ENCODE data around the gene SLC25A21. TPM values are rescaled to one million over a fixed set of nuclear protein-coding genes. Genes with fewer than 3 reads are reported as not detected.

SLC25A21 gene
- total and polyA plus RNA-seq, 10 of the 15 experiments (the other 5 are each of a cell fraction or from before 2014, with no cell fraction given): 0.06 to 0.72 (median 0.17) TPM; not detected in 3

GRCh38 chr14:36683083-36683724, 489.2 kb downstream of the SLC25A21 start:
- BruUV-seq (replicated peaks): no TSS peak
- no peak overlapping the region for H3K4me3 ChIP-seq
- no peaks in the 10 kb centered on the region for H3K4me1 ChIP-seq (ENCODE audit: control insufficient read depth, insufficient read depth, low read length)
- CTCF ChIA-PET: interaction anchor here (1.3 kb wide), 1 partner anchor 64 kb away, joined by 3 read pairs; no protein-coding TSS in a partner anchor
- FAIRE-seq: no peak
- SMC1A ChIA-PET (ENCODE audit: uncharacterized antibody, unreplicated experiment): interaction anchor here (1.0 to 1.1 kb wide), 2 partner anchors 19 to 148 kb away, joined by 3 read pairs; no protein-coding TSS in a partner anchor
- H3K9me3 ChIP-seq (replicated peaks; ENCODE audit: control insufficient read depth, insufficient read depth, low read length): no peaks in the 10 kb centered on the region
- RAD21 ChIA-PET (ENCODE audit: unreplicated experiment): no interaction called here
- H2AFZ ChIP-seq (ENCODE audit: control insufficient read depth, low read depth, low read length): no peak overlapping the region
- ATAC-seq: no peak
- H3K9ac ChIP-seq (ENCODE audit: control insufficient read depth, insufficient read depth, low read length): no peak overlapping the region
- H4K20me1 ChIP-seq (ENCODE audit: control insufficient read depth, insufficient read depth): no peaks in the 10 kb centered on the region
- TF ChIP-seq MYC (IDR thresholded peaks at IDR 0.05; ENCODE audit: insufficient read depth, insufficient read length, insufficient replicate concordance, low read length, severe bottlenecking): no peak
- no peak for TF ChIP-seq KLF5 (IDR thresholded peaks at IDR 0.05; ENCODE audit: partially characterized antibody)
- no peak for TF ChIP-seq STAT1 (conservative IDR thresholded peaks at IDR 0.05)
- TF ChIP-seq STAT3 (IDR thresholded peaks at IDR 0.05; ENCODE audit: low read depth, low read length): no peak
- TF ChIP-seq CBFB (IDR thresholded peaks at IDR 0.05; ENCODE audit: low read depth): no peak
- no peak for TF ChIP-seq E4F1 (IDR thresholded peaks at IDR 0.05; ENCODE audit: borderline replicate concordance, partially characterized antibody)
- TF ChIP-seq, protein P1, sequence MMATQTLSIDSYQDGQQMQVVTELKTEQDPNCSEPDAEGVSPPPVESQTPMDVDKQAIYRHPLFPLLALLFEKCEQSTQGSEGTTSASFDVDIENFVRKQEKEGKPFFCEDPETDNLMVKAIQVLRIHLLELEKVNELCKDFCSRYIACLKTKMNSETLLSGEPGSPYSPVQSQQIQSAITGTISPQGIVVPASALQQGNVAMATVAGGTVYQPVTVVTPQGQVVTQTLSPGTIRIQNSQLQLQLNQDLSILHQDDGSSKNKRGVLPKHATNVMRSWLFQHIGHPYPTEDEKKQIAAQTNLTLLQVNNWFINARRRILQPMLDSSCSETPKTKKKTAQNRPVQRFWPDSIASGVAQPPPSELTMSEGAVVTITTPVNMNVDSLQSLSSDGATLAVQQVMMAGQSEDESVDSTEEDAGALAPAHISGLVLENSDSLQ (IDR thresholded peaks at IDR 0.05): no peak
- H3K79me2 ChIP-seq (ENCODE audit: control insufficient read depth, insufficient read depth, low read length): no peaks in the 10 kb centered on the region
- 16% methylated on average over 9 of the region's 9 CpGs for WGBS (ENCODE audit: insufficient coverage, insufficient replicate concordance, low lambda C conversion rate, missing lambda C conversion rate)
- intact Hi-C loops (cut with micrococcal nuclease; ENCODE audit: unreplicated experiment) (no loop called here), in situ Hi-C loops (cut with MboI) (no loop called here)
- POLR2A ChIA-PET: no interaction called here
- no peaks in the 10 kb centered on the region for H3K27me3 ChIP-seq (replicated peaks in 1 of 2; ENCODE audit: control insufficient read depth in 2 of 2, insufficient read depth in 2 of 2, low read length in 1 of 2)
- no peak overlapping the region for H3K4me2 ChIP-seq (ENCODE audit: control insufficient read depth, insufficient read depth)
- no peak overlapping the region for H3K27ac ChIP-seq (ENCODE audit: control insufficient read depth, insufficient read depth)
- no peak for DNase-seq (ENCODE audit: low read depth, low spot score)
- H3K36me3 ChIP-seq (ENCODE audit: control insufficient read depth in 2 of 2, insufficient read depth in 2 of 2, low read length in 1 of 2): no peaks in the 10 kb centered on the region

Data from GM12878 (cell line).